Measurements from ENCODE around the gene AARS1. TPM values are rescaled to one million over a fixed set of nuclear protein-coding genes. Genes with fewer than 3 reads are reported as not detected.
"Not testable (repeated sequence)": the region's sequence is repeated elsewhere in the genome, so short reads cannot be mapped to it uniquely, and the experiment has no call there.

The AARS1 gene
- total and polyA plus RNA-seq, 4 donors, result 53.7 to 121 (median 64.0) TPM

DNA sequence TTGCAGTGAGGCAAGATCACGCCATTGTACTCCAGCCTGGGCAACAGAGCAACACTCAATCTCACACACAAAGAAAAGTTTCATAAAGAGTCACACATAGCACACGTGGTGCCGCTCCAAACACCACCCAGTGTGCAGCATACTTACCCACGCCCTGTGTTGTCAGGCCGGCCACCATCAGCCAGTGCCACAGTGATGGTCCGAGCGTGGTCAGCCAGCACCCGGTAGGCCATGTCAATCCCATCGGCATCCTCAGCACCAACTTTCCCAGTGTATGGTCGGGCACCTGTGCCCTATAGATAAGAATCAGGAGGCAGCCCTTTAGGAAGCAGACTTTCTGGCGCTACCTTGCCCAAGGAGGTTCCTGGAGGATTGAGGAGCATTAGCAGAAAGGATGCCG lies 19.8 kb downstream of the AARS1 start:
- Histone ChIP-seq H3K4me3 (ENCODE audit: low read depth in 1 of 3, low read length in 3 of 3) (no peak overlapping the region), H3K36me3 (ENCODE audit: control insufficient read depth in 4 of 4, insufficient read depth in 3 of 4, low read depth in 1 of 4, low read length in 3 of 4) (peaks cover 17 to 73% (median 55%) of the 10 kb centered on the region in 4 donors), H3K27me3 (ENCODE audit: control insufficient read depth in 4 of 4, insufficient read depth in 4 of 4, low read length in 3 of 4) (no peaks in the 10 kb centered on the region), H3K9ac (ENCODE audit: low read depth in 1 of 2, low read length in 2 of 2) (no peak overlapping the region), H3K9me3 (ENCODE audit: control insufficient read depth in 4 of 4, low read length in 3 of 4) (no peaks in the 10 kb centered on the region), H3K4me1 (ENCODE audit: control insufficient read depth in 4 of 4, insufficient read depth in 4 of 4, low read length in 3 of 4) (no peaks in the 10 kb centered on the region), H3K27ac (ENCODE audit: low read depth in 1 of 2, low read length in 2 of 2) (no peak overlapping the region)
- DNase-seq (ENCODE audit: low spot score), result no peak
- no peak for TF ChIP-seq YY1 (IDR thresholded peaks at IDR 0.05)
- TF ChIP-seq HNF4G (IDR thresholded peaks at IDR 0.05), result no peak
- TF ChIP-seq, protein P1, sequence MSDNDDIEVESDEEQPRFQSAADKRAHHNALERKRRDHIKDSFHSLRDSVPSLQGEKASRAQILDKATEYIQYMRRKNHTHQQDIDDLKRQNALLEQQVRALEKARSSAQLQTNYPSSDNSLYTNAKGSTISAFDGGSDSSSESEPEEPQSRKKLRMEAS (IDR thresholded peaks at IDR 0.05), result no peak
- TF ChIP-seq GABPA (IDR thresholded peaks at IDR 0.05 in 1 of 2, conservative IDR thresholded peaks at IDR 0.05 in 1 of 2), result no peak
- TF ChIP-seq, protein P2, sequence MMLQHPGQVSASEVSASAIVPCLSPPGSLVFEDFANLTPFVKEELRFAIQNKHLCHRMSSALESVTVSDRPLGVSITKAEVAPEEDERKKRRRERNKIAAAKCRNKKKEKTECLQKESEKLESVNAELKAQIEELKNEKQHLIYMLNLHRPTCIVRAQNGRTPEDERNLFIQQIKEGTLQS (IDR thresholded peaks at IDR 0.05), result no peak
- no peak for TF ChIP-seq SP1 (IDR thresholded peaks at IDR 0.05)
- TF ChIP-seq EGR1 (IDR thresholded peaks at IDR 0.05; ENCODE audit: low read depth in 2 of 2), result no peak
- TF ChIP-seq, protein P3, sequence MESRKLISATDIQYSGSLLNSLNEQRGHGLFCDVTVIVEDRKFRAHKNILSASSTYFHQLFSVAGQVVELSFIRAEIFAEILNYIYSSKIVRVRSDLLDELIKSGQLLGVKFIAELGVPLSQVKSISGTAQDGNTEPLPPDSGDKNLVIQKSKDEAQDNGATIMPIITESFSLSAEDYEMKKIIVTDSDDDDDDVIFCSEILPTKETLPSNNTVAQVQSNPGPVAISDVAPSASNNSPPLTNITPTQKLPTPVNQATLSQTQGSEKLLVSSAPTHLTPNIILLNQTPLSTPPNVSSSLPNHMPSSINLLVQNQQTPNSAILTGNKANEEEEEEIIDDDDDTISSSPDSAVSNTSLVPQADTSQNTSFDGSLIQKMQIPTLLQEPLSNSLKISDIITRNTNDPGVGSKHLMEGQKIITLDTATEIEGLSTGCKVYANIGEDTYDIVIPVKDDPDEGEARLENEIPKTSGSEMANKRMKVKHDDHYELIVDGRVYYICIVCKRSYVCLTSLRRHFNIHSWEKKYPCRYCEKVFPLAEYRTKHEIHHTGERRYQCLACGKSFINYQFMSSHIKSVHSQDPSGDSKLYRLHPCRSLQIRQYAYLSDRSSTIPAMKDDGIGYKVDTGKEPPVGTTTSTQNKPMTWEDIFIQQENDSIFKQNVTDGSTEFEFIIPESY (IDR thresholded peaks at IDR 0.05), result no peak
- TF ChIP-seq, protein P4, sequence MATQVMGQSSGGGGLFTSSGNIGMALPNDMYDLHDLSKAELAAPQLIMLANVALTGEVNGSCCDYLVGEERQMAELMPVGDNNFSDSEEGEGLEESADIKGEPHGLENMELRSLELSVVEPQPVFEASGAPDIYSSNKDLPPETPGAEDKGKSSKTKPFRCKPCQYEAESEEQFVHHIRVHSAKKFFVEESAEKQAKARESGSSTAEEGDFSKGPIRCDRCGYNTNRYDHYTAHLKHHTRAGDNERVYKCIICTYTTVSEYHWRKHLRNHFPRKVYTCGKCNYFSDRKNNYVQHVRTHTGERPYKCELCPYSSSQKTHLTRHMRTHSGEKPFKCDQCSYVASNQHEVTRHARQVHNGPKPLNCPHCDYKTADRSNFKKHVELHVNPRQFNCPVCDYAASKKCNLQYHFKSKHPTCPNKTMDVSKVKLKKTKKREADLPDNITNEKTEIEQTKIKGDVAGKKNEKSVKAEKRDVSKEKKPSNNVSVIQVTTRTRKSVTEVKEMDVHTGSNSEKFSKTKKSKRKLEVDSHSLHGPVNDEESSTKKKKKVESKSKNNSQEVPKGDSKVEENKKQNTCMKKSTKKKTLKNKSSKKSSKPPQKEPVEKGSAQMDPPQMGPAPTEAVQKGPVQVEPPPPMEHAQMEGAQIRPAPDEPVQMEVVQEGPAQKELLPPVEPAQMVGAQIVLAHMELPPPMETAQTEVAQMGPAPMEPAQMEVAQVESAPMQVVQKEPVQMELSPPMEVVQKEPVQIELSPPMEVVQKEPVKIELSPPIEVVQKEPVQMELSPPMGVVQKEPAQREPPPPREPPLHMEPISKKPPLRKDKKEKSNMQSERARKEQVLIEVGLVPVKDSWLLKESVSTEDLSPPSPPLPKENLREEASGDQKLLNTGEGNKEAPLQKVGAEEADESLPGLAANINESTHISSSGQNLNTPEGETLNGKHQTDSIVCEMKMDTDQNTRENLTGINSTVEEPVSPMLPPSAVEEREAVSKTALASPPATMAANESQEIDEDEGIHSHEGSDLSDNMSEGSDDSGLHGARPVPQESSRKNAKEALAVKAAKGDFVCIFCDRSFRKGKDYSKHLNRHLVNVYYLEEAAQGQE (IDR thresholded peaks at IDR 0.05), result no peak
- no peak for TF ChIP-seq FOXA1 (IDR thresholded peaks at IDR 0.05)
- TF ChIP-seq, protein P5, sequence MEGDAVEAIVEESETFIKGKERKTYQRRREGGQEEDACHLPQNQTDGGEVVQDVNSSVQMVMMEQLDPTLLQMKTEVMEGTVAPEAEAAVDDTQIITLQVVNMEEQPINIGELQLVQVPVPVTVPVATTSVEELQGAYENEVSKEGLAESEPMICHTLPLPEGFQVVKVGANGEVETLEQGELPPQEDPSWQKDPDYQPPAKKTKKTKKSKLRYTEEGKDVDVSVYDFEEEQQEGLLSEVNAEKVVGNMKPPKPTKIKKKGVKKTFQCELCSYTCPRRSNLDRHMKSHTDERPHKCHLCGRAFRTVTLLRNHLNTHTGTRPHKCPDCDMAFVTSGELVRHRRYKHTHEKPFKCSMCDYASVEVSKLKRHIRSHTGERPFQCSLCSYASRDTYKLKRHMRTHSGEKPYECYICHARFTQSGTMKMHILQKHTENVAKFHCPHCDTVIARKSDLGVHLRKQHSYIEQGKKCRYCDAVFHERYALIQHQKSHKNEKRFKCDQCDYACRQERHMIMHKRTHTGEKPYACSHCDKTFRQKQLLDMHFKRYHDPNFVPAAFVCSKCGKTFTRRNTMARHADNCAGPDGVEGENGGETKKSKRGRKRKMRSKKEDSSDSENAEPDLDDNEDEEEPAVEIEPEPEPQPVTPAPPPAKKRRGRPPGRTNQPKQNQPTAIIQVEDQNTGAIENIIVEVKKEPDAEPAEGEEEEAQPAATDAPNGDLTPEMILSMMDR (IDR thresholded peaks at IDR 0.05; ENCODE audit: low read depth, low read length, missing input control), result no peak
- TF ChIP-seq FOXA2 (IDR thresholded peaks at IDR 0.05), result no peak
- TF ChIP-seq TAF1 (conservative IDR thresholded peaks at IDR 0.05), result no peak
- TF ChIP-seq RAD21 (IDR thresholded peaks at IDR 0.05), result no peak
- TF ChIP-seq JUND (IDR thresholded peaks at IDR 0.05), result no peak
- no peak for TF ChIP-seq NR2F2 (IDR thresholded peaks at IDR 0.05)
- TF ChIP-seq HNF4A (conservative IDR thresholded peaks at IDR 0.05), result no peak
- TF ChIP-seq RXRA (IDR thresholded peaks at IDR 0.05), result no peak
- 96% methylated on average over 12 of the region's 12 CpGs for WGBS

DNA sequence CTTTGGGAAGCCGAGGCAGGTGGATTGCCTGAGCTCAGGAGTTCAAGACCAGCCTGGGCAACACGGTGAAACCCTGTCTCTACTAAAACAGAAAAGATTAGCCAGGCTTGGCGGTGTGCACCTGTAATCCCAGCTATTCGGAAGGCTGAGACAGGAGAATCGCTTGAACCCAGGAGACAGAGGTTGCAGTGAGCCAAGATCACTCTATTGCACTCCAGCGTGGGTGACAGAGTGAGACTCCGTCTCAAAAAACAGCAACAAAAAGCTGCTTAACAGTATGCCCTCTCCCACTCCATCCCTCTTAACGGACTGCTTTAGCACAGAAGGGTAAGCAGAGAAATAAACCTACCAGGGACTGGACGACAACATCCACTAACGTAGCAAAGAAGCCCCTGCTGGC lies 21.4 kb downstream of the AARS1 start:
- not testable (repeated sequence) for H3K9ac ChIP-seq (ENCODE audit: low read depth in 1 of 2, low read length in 2 of 2); H3K27ac ChIP-seq (ENCODE audit: low read depth in 1 of 2, low read length in 2 of 2); H3K4me1 ChIP-seq (ENCODE audit: control insufficient read depth in 4 of 4, insufficient read depth in 4 of 4, low read length in 3 of 4); H3K27me3 ChIP-seq (ENCODE audit: control insufficient read depth in 4 of 4, insufficient read depth in 4 of 4, low read length in 3 of 4); DNase-seq (ENCODE audit: low spot score); H3K9me3 ChIP-seq (ENCODE audit: control insufficient read depth in 4 of 4, low read length in 3 of 4); H3K4me3 ChIP-seq (ENCODE audit: low read depth in 1 of 3, low read length in 3 of 3)
- WGBS, result 94% methylated on average over 10 of the region's 10 CpGs
- H3K36me3 ChIP-seq (ENCODE audit: control insufficient read depth in 4 of 4, insufficient read depth in 3 of 4, low read depth in 1 of 4, low read length in 3 of 4), result peaks cover 27 to 82% (median 62%) of the 10 kb centered on the region in 4 donors
